DND-41 (cell line): ENCODE data around the gene KCNMA1.

Experiments
- ATAC-seq: fragments of 200-7000 bp; cut with Tn5 transposase; 3 replicates; pipeline ENCODE4 v1.9.1; 2021; ENCODE audit warnings: low read depth; ENCODE audit not compliant: insufficient read depth
- DNase-seq: peaks from one replicate; pipeline ENCODE4 v3.0.0-alpha.2; 2020
- H2AFZ ChIP-seq: 2 replicates; pipeline ENCODE4 v1.6.0; 2012; ENCODE audit warnings: low read depth, low read length
- H3K27ac ChIP-seq: 2 replicates; pipeline ENCODE4 v1.5.1; 2012; ENCODE audit warnings: low read length, inconsistent platforms
- H3K27me3 ChIP-seq: fragments of 200-600 bp; sonication (generic); 2 replicates; pipeline ENCODE4 v1.6.0; 2012; ENCODE audit warnings: low read length, mild to moderate bottlenecking, inconsistent platforms; ENCODE audit not compliant: insufficient read depth, poor library complexity
- H3K36me3 ChIP-seq: 2 replicates; pipeline ENCODE4 v1.5.1; 2012; ENCODE audit warnings: low read length, inconsistent platforms; ENCODE audit not compliant: insufficient read depth
- H3K4me1 ChIP-seq: 2 replicates; pipeline ENCODE4 v1.5.1; 2012; ENCODE audit warnings: mild to moderate bottlenecking, low read length; ENCODE audit not compliant: insufficient read depth
- H3K4me2 ChIP-seq: 2 replicates; pipeline ENCODE4 v1.6.0; 2012; ENCODE audit warnings: mild to moderate bottlenecking, moderate library complexity, low read length, inconsistent platforms; ENCODE audit not compliant: insufficient read depth
- H3K4me3 ChIP-seq, 2 experiments: fragments of 200-600 bp in 1 of 2; shearing (Covaris generic) in 1 of 2; 2 replicates each; pipeline ENCODE4 v1.5.1; 2012 to 2016; ENCODE audit warnings: inconsistent platforms in 2 of 2, low read length in 2 of 2, mild to moderate bottlenecking in 2 of 2, low read depth in 1 of 2, moderate library complexity in 1 of 2
- H3K79me2 ChIP-seq: 2 replicates; pipeline ENCODE4 v1.6.0; 2012; ENCODE audit warnings: low read length, inconsistent platforms; ENCODE audit not compliant: insufficient read depth
- H3K9ac ChIP-seq: 2 replicates; pipeline ENCODE4 v1.6.0; 2012; ENCODE audit warnings: low read depth, mild to moderate bottlenecking, inconsistent platforms, low read length, moderate library complexity
- H3K9me3 ChIP-seq: 2 replicates; pipeline ENCODE4 v1.5.1; 2012; ENCODE audit warnings: low read length, moderate library complexity, mild to moderate bottlenecking, inconsistent platforms; ENCODE audit not compliant: insufficient read depth, severe bottlenecking
- H4K20me1 ChIP-seq: 2 replicates; pipeline ENCODE4 v1.6.0; 2012; ENCODE audit warnings: low read length; ENCODE audit not compliant: insufficient read depth
- EZH2 ChIP-seq: IDR thresholded peaks from 3 replicates; pipeline ENCODE4 v1.6.1; 2012; ENCODE audit warnings: borderline replicate concordance, low read depth, mild to moderate bottlenecking, moderate library complexity, low read length, inconsistent platforms; ENCODE audit not compliant: severe bottlenecking
- TF ChIP-seq, protein P1 (sequence below): IDR thresholded peaks from 2 replicates; pipeline ENCODE4 v1.5.1; 2012; ENCODE audit warnings: borderline replicate concordance, low read length, moderate library complexity, mild to moderate bottlenecking; ENCODE audit not compliant: poor library complexity, severe bottlenecking; ENCODE audit errors: extremely low read depth

Gene KCNMA1

DNA sequence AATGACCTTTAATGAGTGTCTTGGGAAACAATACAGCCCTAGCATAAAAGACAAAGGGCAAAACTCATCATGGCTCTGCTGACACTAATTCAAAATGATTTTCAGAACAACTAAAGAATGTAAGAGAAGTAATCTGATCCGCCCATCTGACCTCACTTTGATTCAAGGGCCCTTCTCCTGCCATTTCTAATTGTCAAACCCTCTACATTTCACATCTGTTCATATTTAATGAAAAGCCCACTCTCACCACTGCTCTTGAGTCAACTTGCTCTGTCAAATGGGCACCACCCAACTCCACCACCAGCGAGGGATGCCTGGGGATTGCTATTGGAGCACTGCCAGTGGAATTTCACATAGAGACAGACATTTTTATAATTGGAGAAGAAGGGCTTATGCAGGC lies 639.2 kb downstream of the KCNMA1 start:
- Histone ChIP-seq H3K9me3 (no peaks in the 10 kb centered on the region), H4K20me1 (no peaks in the 10 kb centered on the region), H3K4me3 (no peak overlapping the region), H3K36me3 (no peaks in the 10 kb centered on the region), H3K4me1 (no peaks in the 10 kb centered on the region), H3K79me2 (no peaks in the 10 kb centered on the region), H3K4me2 (no peak overlapping the region), H3K9ac (no peak overlapping the region), H3K27me3 (peaks cover 13% of the 10 kb centered on the region), H2AFZ (no peak overlapping the region), H3K27ac (no peak overlapping the region)
- ATAC-seq (no peak), DNase-seq (no peak)
- TF ChIP-seq, protein P1, sequence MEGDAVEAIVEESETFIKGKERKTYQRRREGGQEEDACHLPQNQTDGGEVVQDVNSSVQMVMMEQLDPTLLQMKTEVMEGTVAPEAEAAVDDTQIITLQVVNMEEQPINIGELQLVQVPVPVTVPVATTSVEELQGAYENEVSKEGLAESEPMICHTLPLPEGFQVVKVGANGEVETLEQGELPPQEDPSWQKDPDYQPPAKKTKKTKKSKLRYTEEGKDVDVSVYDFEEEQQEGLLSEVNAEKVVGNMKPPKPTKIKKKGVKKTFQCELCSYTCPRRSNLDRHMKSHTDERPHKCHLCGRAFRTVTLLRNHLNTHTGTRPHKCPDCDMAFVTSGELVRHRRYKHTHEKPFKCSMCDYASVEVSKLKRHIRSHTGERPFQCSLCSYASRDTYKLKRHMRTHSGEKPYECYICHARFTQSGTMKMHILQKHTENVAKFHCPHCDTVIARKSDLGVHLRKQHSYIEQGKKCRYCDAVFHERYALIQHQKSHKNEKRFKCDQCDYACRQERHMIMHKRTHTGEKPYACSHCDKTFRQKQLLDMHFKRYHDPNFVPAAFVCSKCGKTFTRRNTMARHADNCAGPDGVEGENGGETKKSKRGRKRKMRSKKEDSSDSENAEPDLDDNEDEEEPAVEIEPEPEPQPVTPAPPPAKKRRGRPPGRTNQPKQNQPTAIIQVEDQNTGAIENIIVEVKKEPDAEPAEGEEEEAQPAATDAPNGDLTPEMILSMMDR = no peak

DNA sequence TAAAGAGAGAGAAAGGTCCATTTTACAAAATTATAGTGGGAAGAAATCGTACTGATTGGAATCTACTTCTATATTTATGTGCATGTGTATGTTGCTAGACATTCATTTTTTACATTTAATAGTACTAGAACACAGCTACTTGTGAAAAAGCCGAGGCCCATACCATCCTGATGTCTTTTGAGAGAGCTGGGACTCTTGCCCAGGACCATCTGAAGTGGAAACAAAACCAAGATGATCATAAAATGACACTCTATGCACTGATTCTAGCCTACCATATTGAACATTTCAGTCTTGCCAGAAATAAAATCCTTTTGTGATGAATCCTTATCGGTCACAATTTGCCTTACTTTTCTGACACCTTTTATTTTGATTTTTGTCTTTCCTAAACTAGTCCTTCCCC lies 640.0 kb downstream of the KCNMA1 start:
- Histone ChIP-seq H2AFZ (no peak overlapping the region), H3K9ac (no peak overlapping the region), H3K9me3 (no peaks in the 10 kb centered on the region), H3K27ac (no peak overlapping the region), H4K20me1 (no peaks in the 10 kb centered on the region), H3K79me2 (no peaks in the 10 kb centered on the region), H3K4me3 (no peak overlapping the region), H3K36me3 (no peaks in the 10 kb centered on the region), H3K27me3 (peaks cover 10% of the 10 kb centered on the region), H3K4me1 (no peaks in the 10 kb centered on the region), H3K4me2 (no peak overlapping the region)
- ATAC-seq = no peak
- no peak for DNase-seq
- TF ChIP-seq, protein P1 = no peak
- no peak for TF ChIP-seq EZH2

DNA sequence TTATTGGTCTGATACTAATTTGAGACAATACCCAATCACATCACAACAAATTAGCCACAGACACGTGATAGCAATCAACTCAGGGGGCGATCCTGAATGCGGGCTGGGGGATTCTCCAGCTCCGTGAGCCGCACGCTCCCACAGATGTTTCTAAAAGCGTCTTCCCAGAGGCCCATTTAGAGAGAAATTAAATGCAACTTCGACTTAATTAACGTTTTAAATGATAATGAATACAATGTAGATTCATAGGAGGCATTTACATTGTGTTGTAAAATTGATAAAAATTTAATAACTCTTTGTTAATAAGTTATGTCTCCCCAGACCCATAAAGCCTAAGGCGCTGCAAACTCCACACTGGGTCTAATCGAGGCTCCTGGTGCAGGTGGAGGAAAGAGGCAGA lies 642.6 kb downstream of the KCNMA1 start:
- Histone ChIP-seq H3K4me2 (no peak overlapping the region), H4K20me1 (no peaks in the 10 kb centered on the region)

More for the DNA sequence above, 642.6 kb downstream of the KCNMA1 start:
- H3K9ac ChIP-seq = no peak overlapping the region
- DNase-seq = no peak
- no peak overlapping the region for H3K27ac ChIP-seq
- ATAC-seq = no peak
- no peak for TF ChIP-seq EZH2
- TF ChIP-seq, protein P1 = no peak
- no peaks in the 10 kb centered on the region for H3K9me3 ChIP-seq
- no peak overlapping the region for H3K4me3 ChIP-seq
- no peaks in the 10 kb centered on the region for H3K4me1 ChIP-seq
- H3K79me2 ChIP-seq = no peaks in the 10 kb centered on the region
- no peak overlapping the region for H2AFZ ChIP-seq
- H3K36me3 ChIP-seq = no peaks in the 10 kb centered on the region
- peaks cover 3% of the 10 kb centered on the region for H3K27me3 ChIP-seq
